HG03354 (cell line): ENCODE data around the gene SPC24.

Source experiments
- ATAC-seq: cut with Tn5 transposase; IDR thresholded peaks from one replicate; pipeline ENCODE4 v1.9.1; 2021; ENCODE audit warnings: mild to moderate bottlenecking; ENCODE audit not compliant: unreplicated experiment, poor library complexity, severe bottlenecking

Gene SPC24

GRCh38 chr19:11155373-11156120 lies at the start of gene SPC24:
SPC24 (minus strand) TSS chr19:11155782; CDS start chr19:11155776, 6 bp downstream.
- ATAC-seq = peak; percentile 97

- no peak for ATAC-seq
These were observed 49.4 kb upstream of the SPC24 start for GRCh38 chr19:11204943-11205349.

DNA sequence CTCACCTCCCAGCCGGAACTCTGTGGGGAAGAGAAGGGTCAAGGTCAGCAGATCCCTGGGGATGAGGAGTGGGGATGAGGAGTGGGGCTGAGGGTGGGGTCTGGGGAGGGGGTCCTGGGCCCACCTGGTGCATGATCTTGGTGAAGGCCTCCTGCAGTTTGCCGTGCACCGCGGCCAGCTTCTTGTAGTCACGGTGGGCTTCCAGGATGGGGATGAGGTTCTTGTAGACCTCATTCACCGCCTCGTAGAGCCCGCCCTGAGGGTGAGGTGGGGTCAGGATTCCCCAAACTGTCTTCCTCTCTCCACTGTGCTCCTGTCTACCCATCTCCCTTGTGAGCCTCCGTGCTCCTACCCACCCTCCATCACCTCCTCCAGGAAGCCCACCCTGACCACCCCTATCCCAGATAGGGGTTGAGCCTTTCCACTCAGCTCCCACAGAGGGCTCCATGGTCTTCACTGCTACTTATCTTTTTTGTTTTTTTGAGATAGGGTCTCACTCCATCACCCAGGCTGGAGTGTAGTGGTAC lies 48.6 kb upstream of the SPC24 start:
- ATAC-seq = no peak

DNA sequence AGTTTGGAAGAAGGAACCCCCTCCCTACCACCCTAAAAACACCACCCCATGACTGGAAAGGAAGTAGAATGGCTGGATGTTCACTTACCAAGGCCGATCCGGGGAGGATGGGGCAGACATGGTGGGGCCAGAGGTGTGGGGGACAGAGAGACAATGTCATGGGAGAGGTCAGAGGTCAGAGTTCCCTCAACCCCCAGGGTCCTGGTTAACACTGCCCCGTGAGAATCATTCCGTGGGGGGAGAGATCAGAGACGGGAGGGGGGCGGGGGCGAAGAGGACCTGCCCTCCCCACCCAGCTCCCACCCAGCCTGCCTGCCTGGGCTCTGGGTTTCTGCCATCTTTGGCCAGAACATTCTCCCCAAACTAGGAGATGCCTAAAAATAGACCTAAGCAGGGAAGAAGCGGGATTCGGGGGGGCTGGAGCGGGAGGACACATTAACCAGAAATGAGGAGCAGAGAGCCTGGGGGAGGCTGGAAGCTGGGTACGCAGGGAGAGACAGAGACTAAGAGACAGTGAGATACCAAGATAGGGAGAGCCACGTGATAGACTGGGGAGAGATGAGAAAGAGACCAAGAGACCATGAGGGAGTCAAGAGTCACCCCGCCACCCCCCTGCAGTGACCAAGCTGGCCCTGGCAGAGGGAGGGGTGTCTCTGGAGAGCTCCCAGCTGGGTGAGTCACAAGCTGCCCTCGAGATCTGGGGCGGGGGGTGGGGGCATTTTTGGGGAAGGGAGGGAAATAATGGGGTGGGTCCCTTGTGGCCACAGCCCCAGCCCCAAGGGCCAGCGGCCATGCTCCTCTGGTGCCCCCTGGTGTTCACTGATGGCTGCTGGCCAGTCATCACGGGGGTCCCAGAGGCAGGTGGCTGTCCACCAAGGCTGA lies 47.9 kb upstream of the SPC24 start:
- ATAC-seq = no peak

DNA sequence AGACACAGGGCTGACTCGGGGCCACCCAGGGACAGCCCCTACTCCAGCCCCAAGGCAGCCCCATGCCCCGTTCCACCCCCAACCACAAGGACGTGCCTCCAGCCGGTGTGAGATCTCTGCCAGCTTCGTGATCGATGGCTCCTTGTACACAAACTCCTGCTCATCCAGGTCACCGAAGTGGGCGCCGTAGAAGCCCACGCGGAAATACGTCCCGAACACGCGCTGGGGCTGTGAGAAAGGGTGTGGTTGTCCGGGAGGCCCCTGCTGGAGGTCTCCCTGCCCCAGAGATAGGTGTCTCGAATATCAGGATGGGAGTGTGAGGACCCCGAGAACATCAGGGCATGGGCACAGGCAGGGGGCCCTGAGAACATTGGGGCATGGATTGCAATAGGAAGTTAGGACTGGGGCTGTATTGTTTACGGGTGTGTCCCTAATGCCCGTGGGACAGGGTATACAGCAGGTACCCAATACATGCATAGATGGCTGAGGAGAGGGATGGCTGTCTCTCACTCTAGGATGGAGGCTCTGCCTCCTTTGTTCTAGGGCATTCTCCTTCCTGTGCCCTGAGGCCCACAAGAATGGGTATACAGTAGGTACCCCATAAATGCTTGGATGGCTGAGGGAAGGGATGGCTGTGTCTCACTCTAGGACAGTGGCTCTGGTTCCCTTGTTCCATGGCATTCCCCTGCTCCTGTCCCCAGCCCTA lies 47.1 kb upstream of the SPC24 start:
- no peak for ATAC-seq

GRCh38 chr19:11201791-11202190 lies 46.2 kb upstream of the SPC24 start:
- no peak for ATAC-seq

- ATAC-seq = no peak
These were observed 45.3 kb upstream of the SPC24 start for GRCh38 chr19:11200931-11201330.

DNA sequence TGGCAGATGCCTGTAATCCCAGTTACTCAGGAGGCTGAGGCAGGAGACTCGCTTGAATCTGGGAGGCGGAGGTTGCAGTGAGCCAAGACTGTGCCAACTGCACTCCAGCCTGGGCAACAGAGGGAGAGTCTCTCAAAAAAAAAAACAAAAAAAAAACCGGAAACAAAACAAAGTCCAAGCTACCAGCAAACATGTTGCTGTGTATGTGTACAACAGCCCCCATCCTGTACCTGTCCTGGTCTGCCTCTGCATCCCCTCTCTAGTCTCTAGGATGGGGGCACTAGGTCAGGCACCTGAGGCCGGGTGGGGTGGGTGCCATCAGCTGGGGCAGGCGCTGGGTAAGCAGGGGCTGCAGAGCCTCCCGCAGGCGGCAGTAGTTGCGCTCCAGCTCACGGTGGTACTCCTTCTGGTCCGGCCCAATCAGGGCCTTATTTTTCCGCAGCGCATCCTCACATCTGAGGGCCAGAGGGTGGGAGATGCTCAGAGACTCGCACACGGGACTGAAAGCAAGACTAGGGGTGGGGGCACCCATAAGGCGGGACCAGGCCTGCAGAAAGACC lies 44.5 kb upstream of the SPC24 start:
- no peak for ATAC-seq

GRCh38 chr19:11199517-11199916 lies 43.9 kb upstream of the SPC24 start:
- no peak for ATAC-seq

DNA sequence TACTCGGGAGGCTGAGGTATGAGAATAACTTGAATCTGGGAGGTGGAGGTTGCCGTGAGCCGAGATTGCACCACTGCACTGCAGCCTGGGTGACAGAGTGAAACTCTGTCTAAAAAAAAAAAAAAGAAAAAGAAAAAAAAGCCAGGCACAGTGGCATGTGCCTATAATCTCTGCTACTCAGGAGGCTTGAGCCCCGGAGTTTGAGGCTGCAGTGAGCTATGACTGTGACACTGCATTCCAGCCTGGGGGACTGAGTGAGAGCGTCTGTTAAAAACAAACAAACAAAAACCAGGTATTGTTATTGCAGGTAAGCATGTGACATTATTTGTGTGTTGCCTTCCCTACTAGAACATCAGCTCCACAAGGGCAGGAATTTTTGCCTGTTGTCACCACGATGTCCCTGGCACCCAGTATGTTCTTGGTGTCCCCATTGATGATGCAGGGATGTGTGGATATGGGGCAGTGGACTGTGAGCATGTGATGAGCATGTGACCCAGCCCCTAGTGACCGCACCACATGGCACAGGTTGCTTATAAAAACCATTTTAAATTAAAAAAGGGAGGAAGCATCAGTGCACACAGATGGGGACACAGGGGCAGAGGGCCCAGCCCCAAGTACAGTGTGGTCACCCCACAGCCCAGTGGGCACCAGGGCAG lies 43.3 kb upstream of the SPC24 start:
- no peak for ATAC-seq

GRCh38 chr19:11198175-11198534 lies 42.6 kb upstream of the SPC24 start:
- ATAC-seq = no peak

GRCh38 chr19:11197291-11198174 lies 42.0 kb upstream of the SPC24 start, which contains the start of gene KANK2:
KANK2 (minus strand) TSS chr19:11197545; CDS start chr19:11194511, 3,034 bp downstream.
- peak; percentile 79 for ATAC-seq

- no peak for ATAC-seq
These were observed 41.1 kb upstream of the SPC24 start for GRCh38 chr19:11196406-11197287.

DNA sequence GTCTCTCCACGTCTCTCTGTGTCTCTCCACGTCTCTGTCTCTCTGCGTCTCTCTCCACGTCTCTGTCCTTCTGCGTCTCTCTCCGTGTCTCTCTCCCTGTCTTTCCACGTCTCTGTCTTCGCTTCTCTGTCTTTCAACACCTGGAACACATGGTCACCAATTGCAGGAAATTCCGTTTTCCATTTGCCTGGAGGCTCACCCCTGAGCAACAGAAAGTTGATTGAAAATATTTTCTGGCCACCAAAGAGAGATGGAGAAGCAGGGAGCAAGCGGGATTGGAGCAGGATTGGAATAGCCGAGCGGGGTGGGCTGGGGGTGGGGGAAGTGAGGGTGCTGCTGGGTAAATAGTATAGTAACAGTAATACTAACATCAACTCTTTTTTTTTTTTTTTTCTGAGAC lies 40.1 kb upstream of the SPC24 start:
- ATAC-seq = no peak

DNA sequence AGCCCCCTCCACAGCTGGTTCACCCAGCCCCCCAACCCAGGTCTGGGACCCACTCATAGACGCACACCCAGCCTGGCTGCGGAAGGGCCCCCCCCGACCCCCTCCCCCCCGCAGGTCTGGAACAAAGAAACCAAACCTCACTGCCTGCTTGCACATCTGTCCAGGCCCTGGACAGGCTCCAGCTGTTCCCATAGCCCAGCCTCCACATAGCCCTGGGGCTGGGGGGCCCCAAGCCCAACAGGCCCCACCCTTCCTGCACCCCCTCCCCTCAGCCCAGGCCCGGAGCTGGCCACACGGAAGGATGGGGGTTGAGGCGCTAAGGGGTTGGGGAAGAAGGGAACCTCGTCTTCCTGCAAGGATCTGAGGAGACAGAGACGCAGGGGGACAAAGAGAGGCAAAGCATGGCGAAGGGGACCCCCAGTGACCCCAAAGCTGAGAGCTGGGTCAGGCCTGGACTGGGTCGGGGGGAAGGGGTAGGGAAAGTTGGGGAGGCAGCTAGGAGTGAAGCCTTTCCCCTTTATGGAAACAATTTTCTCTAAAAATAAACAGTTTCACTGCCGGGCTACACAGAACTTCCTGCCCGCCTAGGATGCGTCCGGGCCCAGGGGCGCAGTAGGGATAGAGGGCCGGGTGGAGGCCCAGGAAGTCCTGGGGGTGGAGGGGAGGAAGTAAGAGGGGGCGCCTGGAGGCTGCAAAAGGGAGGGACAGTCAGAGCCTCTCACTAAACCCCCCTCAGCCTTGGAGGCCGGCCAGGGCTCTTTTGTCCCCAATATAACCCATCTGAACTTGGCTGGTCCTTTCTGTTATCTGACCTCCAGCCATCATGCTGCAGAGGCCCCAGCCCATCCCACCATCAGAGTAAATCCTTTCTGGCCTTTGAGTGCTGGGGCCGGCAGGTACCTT lies 39.3 kb upstream of the SPC24 start:
- no peak for ATAC-seq

GRCh38 chr19:11194173-11194572 lies 38.6 kb upstream of the SPC24 start:
- ATAC-seq = no peak
